PFSK-1 (cell line): ENCODE data around the gene PDZD8.

Source experiments
- POLR2AphosphoS5 ChIP-seq: IDR thresholded peaks from 2 replicates; pipeline ENCODE4 v1.6.1; 2012; ENCODE audit warnings: low read depth, mild to moderate bottlenecking, control low read depth, low read length, moderate library complexity
- REST ChIP-seq, 2 experiments: IDR thresholded peaks; 2 replicates each; pipeline versions ENCODE4 v1.6.1 to v1.8.0; 2011 to 2012; ENCODE audit warnings: low read depth in 2 of 2, low read length in 2 of 2, control low read depth in 1 of 2, inconsistent platforms in 1 of 2, mild to moderate bottlenecking in 1 of 2, moderate library complexity in 1 of 2; ENCODE audit not compliant: insufficient read depth in 1 of 2
- SIN3A ChIP-seq: IDR thresholded peaks from 2 replicates; pipeline ENCODE4 v1.6.1; 2012; ENCODE audit warnings: mild to moderate bottlenecking, low read length, moderate library complexity, borderline replicate concordance; ENCODE audit not compliant: insufficient read depth
- TAF1 ChIP-seq: IDR thresholded peaks from 2 replicates; pipeline ENCODE4 v1.6.1; 2012; ENCODE audit warnings: low read length, control low read depth, borderline replicate concordance; ENCODE audit not compliant: insufficient read depth

GRCh38 chr10:117254338-117254737 is 120.9 kb downstream of the PDZD8 start:
- TF ChIP-seq POLR2AphosphoS5 (no peak), TAF1 (no peak), SIN3A (no peak), REST (IDR thresholded peaks at IDR 0.05; ENCODE audit: insufficient read depth in 1 of 2, low read depth in 2 of 2, low read length in 2 of 2) (peak; percentile 24 to 80; a peak in 2 of 4 replicates)
